ENCODE results near the gene IL32. TPM values are rescaled to one million over a fixed set of nuclear protein-coding genes. Genes with fewer than 3 reads are reported as not detected.

IL32 gene
- total RNA-seq, 6 experiments from 2014 or later, result 204 to 1,268 (median 669) TPM

GRCh38 chr16:3026609-3027488, 38.6 kb upstream of the IL32 start:
- no peaks in the 10 kb centered on the region for H3K9me3 ChIP-seq
- DNase-seq, result no peak
- H3K4me1 ChIP-seq, result peaks cover 0 to 24% (median 8%) of the 10 kb centered on the region in 4 donors
- H3K4me3 ChIP-seq, result no peak overlapping the region
- TF ChIP-seq CTCF (IDR thresholded peaks at IDR 0.05) (no peak), POLR2A (IDR thresholded peaks at IDR 0.05) (no peak)
- H3K27ac ChIP-seq, result no peak overlapping the region
- peaks cover 0 to 6% (median 0%) of the 10 kb centered on the region in 4 donors for H3K36me3 ChIP-seq
- intact Hi-C loops (cut with DNase I), result no loop called here
- H3K27me3 ChIP-seq, result no peaks in the 10 kb centered on the region
- ATAC-seq, result no peak
- WGBS (ENCODE audit: insufficient coverage, low coverage, low lambda C conversion rate, missing lambda C conversion rate), result 90% methylated on average over 6 of the region's 24 CpGs

GRCh38 chr16:3027489-3027795, 38.0 kb upstream of the IL32 start:
- H3K36me3 ChIP-seq, result peaks cover 0 to 6% (median 0%) of the 10 kb centered on the region in 4 donors
- no peak overlapping the region for H3K27ac ChIP-seq
- 98% methylated on average over 4 of the region's 8 CpGs for WGBS (ENCODE audit: insufficient coverage, low coverage, low lambda C conversion rate, missing lambda C conversion rate)
- no peak for TF ChIP-seq POLR2A (IDR thresholded peaks at IDR 0.05)
- no peak for TF ChIP-seq CTCF (IDR thresholded peaks at IDR 0.05)
- ATAC-seq, result no peak
- DNase-seq, result no peak
- H3K27me3 ChIP-seq, result no peaks in the 10 kb centered on the region
- intact Hi-C loops (cut with DNase I), result no loop called here
- H3K4me1 ChIP-seq, result peaks cover 0 to 24% (median 6%) of the 10 kb centered on the region in 4 donors
- no peaks in the 10 kb centered on the region for H3K9me3 ChIP-seq
- H3K4me3 ChIP-seq, result no peak overlapping the region

- DNase-seq, result peak; percentile 91 to 92 (median 91)
- WGBS (ENCODE audit: insufficient coverage, low coverage, low lambda C conversion rate, missing lambda C conversion rate), result 5% methylated on average over 20 of the region's 58 CpGs
- H3K9me3 ChIP-seq, result no peaks in the 10 kb centered on the region
- H3K4me1 ChIP-seq, result peaks cover 0 to 19% (median 5%) of the 10 kb centered on the region in 4 donors
- intact Hi-C loops (cut with DNase I), result loop anchor here in 1 of 2 donors (2.0 kb wide), 1 partner anchor 25 kb away; no protein-coding TSS in a partner anchor
- H3K27me3 ChIP-seq, result no peaks in the 10 kb centered on the region
- TF ChIP-seq POLR2A (IDR thresholded peaks at IDR 0.05) (peak; percentile 20), CTCF (IDR thresholded peaks at IDR 0.05) (peak; percentile 73 to 86 (median 84))
- ATAC-seq, result peak; percentile 63 to 82 (median 78)
- peaks cover 0 to 6% (median 0%) of the 10 kb centered on the region in 4 donors for H3K36me3 ChIP-seq
- no peak overlapping the region for H3K27ac ChIP-seq
- peak overlapping the region in 1 of 3 donors; percentile 29 for H3K4me3 ChIP-seq
Measured at GRCh38 chr16:3027983-3028715, 37.3 kb upstream of the IL32 start.

GRCh38 chr16:3028716-3029319, 36.6 kb upstream of the IL32 start:
- intact Hi-C loops (cut with DNase I), result loop anchor here in 1 of 2 donors (2.0 kb wide), 1 partner anchor 26 kb away; no protein-coding TSS in a partner anchor
- Histone ChIP-seq H3K4me1 (peaks cover 0 to 14% (median 2%) of the 10 kb centered on the region in 4 donors), H3K36me3 (peaks cover 0 to 6% (median 0%) of the 10 kb centered on the region in 4 donors), H3K9me3 (no peaks in the 10 kb centered on the region), H3K27ac (no peak overlapping the region), H3K4me3 (no peak overlapping the region), H3K27me3 (no peaks in the 10 kb centered on the region)
- WGBS (ENCODE audit: insufficient coverage, low coverage, low lambda C conversion rate, missing lambda C conversion rate), result 20% methylated on average over 1 of the region's 15 CpGs
- DNase-seq, result no peak
- no peak for TF ChIP-seq CTCF (IDR thresholded peaks at IDR 0.05)
- no peak for TF ChIP-seq POLR2A (IDR thresholded peaks at IDR 0.05)
- ATAC-seq, result no peak
